DND-41 (cell line): ENCODE results near the gene KATNAL1.

ENCODE experiments used
- CTCF ChIP-seq: IDR thresholded peaks from 2 replicates; pipeline ENCODE4 v1.5.1; 2012; ENCODE audit warnings: borderline replicate concordance, low read length, moderate library complexity, mild to moderate bottlenecking; ENCODE audit not compliant: poor library complexity, severe bottlenecking; ENCODE audit errors: extremely low read depth
- EZH2 ChIP-seq: IDR thresholded peaks from 3 replicates; pipeline ENCODE4 v1.6.1; 2012; ENCODE audit warnings: borderline replicate concordance, low read depth, mild to moderate bottlenecking, moderate library complexity, low read length, inconsistent platforms; ENCODE audit not compliant: severe bottlenecking

- TF ChIP-seq CTCF (no peak), EZH2 (no peak)
Observed at GRCh38 chr13:30329009-30329585, 21.7 kb upstream of the KATNAL1 start.
